GM19463 (cell line): ENCODE data around the gene CPO.
"Not testable (repeated sequence)": the region's sequence is repeated elsewhere in the genome, so short reads cannot be mapped to it uniquely, and the experiment has no call there.

Experiments
- ATAC-seq: cut with Tn5 transposase; IDR thresholded peaks from one replicate; pipeline ENCODE4 v1.9.1; 2021; ENCODE audit warnings: mild to moderate bottlenecking, moderate library complexity; ENCODE audit not compliant: unreplicated experiment

Gene CPO, protein sequence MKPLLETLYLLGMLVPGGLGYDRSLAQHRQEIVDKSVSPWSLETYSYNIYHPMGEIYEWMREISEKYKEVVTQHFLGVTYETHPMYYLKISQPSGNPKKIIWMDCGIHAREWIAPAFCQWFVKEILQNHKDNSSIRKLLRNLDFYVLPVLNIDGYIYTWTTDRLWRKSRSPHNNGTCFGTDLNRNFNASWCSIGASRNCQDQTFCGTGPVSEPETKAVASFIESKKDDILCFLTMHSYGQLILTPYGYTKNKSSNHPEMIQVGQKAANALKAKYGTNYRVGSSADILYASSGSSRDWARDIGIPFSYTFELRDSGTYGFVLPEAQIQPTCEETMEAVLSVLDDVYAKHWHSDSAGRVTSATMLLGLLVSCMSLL

GRCh38 chr2:206939340-206939739 is at the start of gene CPO:
Gene CPO, plus strand, starts transcription at chr2:206939518. Its CDS starts 82 bp downstream, at chr2:206939600.
- ATAC-seq, result no peak

GRCh38 chr2:206890179-206890578 is 49.1 kb upstream of the CPO start:
- no peak for ATAC-seq

GRCh38 chr2:206890926-206891325 is 48.4 kb upstream of the CPO start:
- no peak for ATAC-seq

DNA sequence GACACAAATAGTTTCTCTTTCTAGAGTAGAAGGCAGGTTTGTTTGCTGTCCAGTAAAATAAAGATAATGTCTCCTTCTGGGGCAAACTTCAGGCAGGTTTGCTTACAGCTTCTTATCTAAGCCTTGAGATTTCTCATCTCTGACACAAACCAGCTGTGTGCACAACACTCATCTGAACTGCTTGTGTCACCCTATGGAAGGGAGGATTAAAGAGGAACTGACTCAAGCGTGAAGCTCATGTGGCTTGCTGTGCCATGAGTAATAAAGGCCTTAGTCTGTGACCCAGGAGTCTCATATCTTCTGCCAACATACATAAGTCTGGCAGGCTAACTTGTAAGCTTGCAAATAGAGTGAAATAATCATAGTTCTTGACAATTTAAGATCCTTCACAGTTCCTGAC is 24.2 kb upstream of the CPO start:
- peak; percentile 73 for ATAC-seq

GRCh38 chr2:206918263-206918662 is 21.1 kb upstream of the CPO start:
- no peak for ATAC-seq

- ATAC-seq, result no peak
Observed at GRCh38 chr2:206920310-206920709, 19.0 kb upstream of the CPO start.

DNA sequence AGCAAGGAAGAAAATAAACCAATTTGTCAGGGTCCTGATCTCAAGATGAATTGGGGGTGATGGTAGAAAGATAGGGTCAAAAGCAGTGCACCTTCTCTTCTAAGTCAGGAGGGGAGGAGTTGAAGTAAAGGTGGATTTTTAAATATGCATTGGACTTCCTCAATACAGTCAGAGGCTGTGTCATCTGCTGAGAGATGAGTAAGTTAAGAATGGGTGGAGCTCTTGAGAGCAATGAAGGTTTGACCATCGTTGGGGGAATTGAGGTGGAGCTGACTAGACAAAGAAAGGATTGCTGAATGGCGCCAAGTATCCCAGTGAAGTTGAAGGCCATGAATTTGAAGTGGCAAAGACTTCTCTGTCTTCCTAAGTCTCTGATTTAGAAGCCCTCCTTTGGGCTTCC is 18.4 kb upstream of the CPO start:
- ATAC-seq, result no peak

- no peak for ATAC-seq
Observed at GRCh38 chr2:206921529-206921928, 17.8 kb upstream of the CPO start.

DNA sequence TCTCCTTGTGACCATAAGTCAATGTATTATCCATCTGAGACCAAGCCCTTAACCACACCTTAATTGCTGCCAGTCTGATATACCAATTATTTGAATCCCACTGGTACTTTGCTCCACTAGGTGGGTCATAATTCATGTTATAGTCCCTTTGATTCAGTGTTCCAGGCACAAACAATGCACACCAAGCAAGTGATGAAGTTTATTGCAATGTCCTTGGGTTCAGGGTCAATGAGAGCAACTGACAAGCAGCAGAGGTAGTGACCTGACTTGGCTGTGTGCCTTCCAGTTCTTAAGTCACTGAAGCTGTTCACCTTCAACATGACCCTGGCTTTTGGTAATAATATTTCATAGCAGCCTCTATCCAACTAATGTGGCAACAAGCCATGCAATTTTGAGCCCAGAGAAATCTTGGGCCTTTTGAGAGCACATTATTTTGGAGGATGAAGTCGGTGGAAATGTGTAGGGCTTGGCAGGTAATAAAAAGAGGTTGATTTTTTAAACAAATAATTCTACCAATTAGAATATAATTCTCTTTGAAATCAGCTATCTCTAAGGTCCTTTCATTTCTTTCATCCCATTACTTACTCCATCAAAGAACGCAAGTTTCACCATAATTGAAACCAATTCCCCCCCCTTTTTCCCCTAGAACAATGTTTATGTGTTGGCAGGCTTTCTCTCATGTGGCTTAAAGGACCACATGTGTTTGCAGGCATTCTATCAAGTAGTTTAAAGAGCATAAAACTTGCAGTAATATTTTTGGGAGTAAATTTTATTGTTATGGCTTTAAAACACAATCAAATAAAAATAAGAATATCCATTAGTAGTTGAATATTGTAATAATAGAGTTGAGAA is 3.1 kb upstream of the CPO start:
- no peak for ATAC-seq

DNA sequence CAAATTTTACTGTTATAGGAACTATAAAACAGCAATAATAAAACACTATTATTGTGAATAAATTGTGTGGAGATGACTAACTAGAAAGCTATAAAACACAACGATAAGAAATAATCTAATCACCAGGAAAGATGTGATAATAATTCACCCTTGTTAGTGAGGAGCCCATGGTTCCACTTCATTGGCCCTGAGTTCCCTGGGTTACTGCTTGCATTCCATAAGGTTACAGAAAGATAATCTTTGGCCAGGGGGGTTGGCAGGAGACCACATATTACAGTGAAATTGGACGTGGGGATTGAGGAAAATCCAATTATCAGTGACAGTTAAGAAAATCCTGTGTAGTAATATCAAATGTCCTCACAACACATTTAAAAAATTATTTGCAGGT is 2.5 kb upstream of the CPO start:
- ATAC-seq, result no peak

DNA sequence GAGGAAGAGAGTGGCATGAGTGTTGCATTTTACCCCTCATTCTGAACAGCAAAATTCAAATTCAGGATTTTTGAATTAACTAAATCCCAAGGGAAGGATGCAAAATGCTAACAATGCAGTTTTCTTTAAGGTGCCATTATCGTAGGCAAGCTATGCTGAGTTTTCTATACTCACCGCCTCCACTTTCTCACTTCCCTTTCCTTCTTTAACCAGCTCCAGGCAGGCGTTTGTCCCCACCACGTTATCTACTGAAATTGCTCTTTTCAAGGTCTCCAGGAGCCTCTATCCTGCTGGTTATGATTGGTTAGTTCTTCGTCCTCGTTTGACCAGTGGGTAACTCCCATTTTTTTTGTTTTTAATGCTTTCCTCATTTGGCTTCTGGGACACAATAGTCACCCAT is 1.8 kb upstream of the CPO start:
- ATAC-seq, result peak; percentile 93

- no peak for ATAC-seq
Observed at GRCh38 chr2:206940546-206940945, 1.2 kb downstream of the CPO start.

GRCh38 chr2:206942592-206943478 is 3.5 kb downstream of the CPO start:
- ATAC-seq, result no peak

- not testable (repeated sequence) for ATAC-seq
Observed at GRCh38 chr2:206953404-206953803, 14.1 kb downstream of the CPO start.

DNA sequence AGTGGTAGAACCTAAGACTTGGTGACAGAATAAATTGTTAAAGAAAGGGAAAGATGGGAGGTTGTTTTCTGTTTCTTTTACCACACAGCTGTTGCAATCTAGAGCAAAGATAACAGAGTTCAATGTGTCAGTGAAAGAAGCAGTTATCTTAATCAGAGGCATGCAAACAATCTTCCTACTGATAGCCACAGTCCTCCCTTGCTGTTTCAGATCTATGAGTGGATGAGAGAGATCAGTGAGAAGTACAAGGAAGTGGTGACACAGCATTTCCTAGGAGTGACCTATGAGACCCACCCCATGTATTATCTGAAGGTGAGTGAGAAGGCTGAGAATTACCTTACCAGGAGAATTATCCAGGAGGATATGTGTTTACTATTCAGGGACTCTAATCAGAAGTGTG is 15.9 kb downstream of the CPO start:
- no peak for ATAC-seq

DNA sequence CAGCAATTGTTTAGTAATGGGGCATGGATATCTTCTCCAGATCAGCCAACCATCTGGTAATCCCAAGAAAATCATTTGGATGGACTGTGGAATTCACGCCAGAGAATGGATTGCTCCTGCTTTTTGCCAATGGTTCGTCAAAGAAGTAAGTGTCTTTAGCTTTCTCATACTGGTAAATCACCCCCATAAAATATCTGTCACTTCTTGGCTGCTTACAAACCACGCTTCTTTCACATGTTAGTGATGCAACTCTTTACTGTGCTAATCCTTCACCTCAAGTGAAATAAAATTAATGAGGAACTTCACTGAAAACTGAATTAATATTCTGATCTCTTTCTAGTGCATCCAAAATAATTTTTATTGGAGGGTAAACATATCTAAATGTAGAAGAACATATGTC is 18.9 kb downstream of the CPO start:
- ATAC-seq, result no peak

GRCh38 chr2:206962966-206963365 is 23.6 kb downstream of the CPO start:
- no peak for ATAC-seq

- no peak for ATAC-seq
Observed at GRCh38 chr2:206968134-206969086, 29.1 kb downstream of the CPO start.

DNA sequence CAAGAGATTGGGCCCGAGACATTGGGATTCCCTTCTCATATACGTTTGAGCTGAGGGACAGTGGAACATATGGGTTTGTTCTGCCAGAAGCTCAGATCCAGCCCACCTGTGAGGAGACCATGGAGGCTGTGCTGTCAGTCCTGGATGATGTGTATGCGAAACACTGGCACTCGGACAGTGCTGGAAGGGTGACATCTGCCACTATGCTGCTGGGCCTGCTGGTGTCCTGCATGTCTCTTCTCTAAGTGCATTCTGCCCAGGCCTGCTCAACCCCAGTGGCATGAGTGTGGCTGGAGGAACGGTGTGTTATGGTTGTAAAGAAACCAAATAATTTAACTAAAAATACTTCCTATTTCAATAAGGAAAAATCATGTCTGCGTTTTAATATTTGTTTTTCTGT is 29.9 kb downstream of the CPO start:
- ATAC-seq, result no peak
